H1 (cell line): ENCODE results near the gene SLC8A1. TPM values are rescaled to one million over a fixed set of nuclear protein-coding genes. Genes with fewer than 3 reads are reported as not detected.

Experiments used
- CTCF ChIA-PET: fragments of 300-600 bp; sonication (Branson Sonifier 250); formaldehyde crosslinking; loops from one replicate; lab custom pipeline; 2021; ENCODE audit not compliant: partially characterized antibody; lab: Charles Lee
- POLR2A ChIA-PET: fragments of 300-600 bp; sonication (Branson Sonifier 250); formaldehyde crosslinking; loops from one replicate; lab custom pipeline; 2021; ENCODE audit warnings: inconsistent platforms; ENCODE audit not compliant: partially characterized antibody; lab: Charles Lee
- DNase-seq, 2 experiments: peaks; one replicate each; pipeline versions ENCODE4 v3.0.0 to v3.0.0-alpha.2; 2010 to 2022; ENCODE audit warnings: low spot score in 2 of 2, low read depth in 1 of 2, mixed read lengths in 1 of 2
- FAIRE-seq: peaks from 2 replicates; lab custom pipeline; 2011; peaks lifted over from hg19 to GRCh38; lab: Jason Lieb, UNC
- H2AFZ ChIP-seq: 2 replicates; pipeline ENCODE4 v1.8.1; 2012; ENCODE audit warnings: low read length, inconsistent platforms
- H2AK5ac ChIP-seq: 2 replicates; pipeline ENCODE4 v1.6.1; 2013; ENCODE audit warnings: low read depth, low read length
- H2BK120ac ChIP-seq: replicated peaks from 2 replicates; pipeline ENCODE3; 2013; ENCODE audit warnings: low read depth, low read length, inconsistent platforms
- H2BK12ac ChIP-seq: 2 replicates; pipeline ENCODE4 v1.6.1; 2013; ENCODE audit warnings: low read depth, low read length
- H2BK15ac ChIP-seq: 2 replicates; pipeline ENCODE4 v1.6.1; 2013; ENCODE audit warnings: low read length
- H2BK20ac ChIP-seq: 2 replicates; pipeline ENCODE4 v1.6.1; 2013; ENCODE audit warnings: low read length
- H2BK5ac ChIP-seq: 2 replicates; pipeline ENCODE4 v1.6.1; 2013; ENCODE audit warnings: low read depth, low read length
- H3K14ac ChIP-seq: 2 replicates; pipeline ENCODE4 v1.6.1; 2013; ENCODE audit warnings: inconsistent platforms; ENCODE audit not compliant: insufficient read length
- H3K18ac ChIP-seq: 2 replicates; pipeline ENCODE4 v1.6.1; 2013; ENCODE audit warnings: low read length; ENCODE audit errors: extremely low read depth
- H3K23ac ChIP-seq: 2 replicates; pipeline ENCODE4 v1.6.1; 2013; ENCODE audit warnings: inconsistent platforms; ENCODE audit not compliant: insufficient read length
- H3K23me2 ChIP-seq: 2 replicates; pipeline ENCODE4 v1.6.1; 2013; ENCODE audit warnings: low read depth, low read length
- H3K27ac ChIP-seq: 2 replicates; pipeline ENCODE4 v1.6.1; 2011; ENCODE audit warnings: low read depth, low read length, inconsistent platforms
- H3K27me3 ChIP-seq, 4 experiments: replicated peaks in 1 of 4; 1 replicate in 1 of 4; 2 replicates in 3 of 4; pipeline versions ENCODE4 v1.6.1 to v1.8.1; 2011 to 2013; ENCODE audit warnings: low read length in 3 of 4, mild to moderate bottlenecking in 3 of 4, inconsistent platforms in 2 of 4, mixed read lengths in 2 of 4, moderate library complexity in 1 of 4; ENCODE audit not compliant: control insufficient read depth in 3 of 4, insufficient read depth in 3 of 4; ENCODE audit errors: extremely low read depth in 1 of 4
- H3K36me3 ChIP-seq, 4 experiments: 2 replicates each; pipeline versions ENCODE4 v1.6.1 to v1.8.1; 2011 to 2013; ENCODE audit warnings: mild to moderate bottlenecking in 4 of 4, low read length in 3 of 4, moderate library complexity in 2 of 4, control low read depth in 1 of 4, inconsistent platforms in 1 of 4; ENCODE audit not compliant: insufficient read depth in 4 of 4, control insufficient read depth in 2 of 4
- H3K4ac ChIP-seq: replicated peaks from 2 replicates; pipeline ENCODE3; 2013; ENCODE audit warnings: low read length, low read depth, mixed read lengths, inconsistent platforms; ENCODE audit not compliant: insufficient read length
- H3K4me1 ChIP-seq, 4 experiments: replicated peaks in 1 of 4; 1 replicate in 1 of 4; 2 replicates in 3 of 4; pipeline versions ENCODE4 v1.6.1 to v1.8.1; 2011 to 2013; ENCODE audit warnings: low read length in 3 of 4, inconsistent platforms in 2 of 4, mixed read lengths in 1 of 4; ENCODE audit not compliant: insufficient read depth in 4 of 4, control insufficient read depth in 3 of 4
- H3K4me2 ChIP-seq, 2 experiments: 2 replicates each; pipeline versions ENCODE4 v1.6.1 to v1.8.1; 2011 to 2013; ENCODE audit warnings: low read depth in 2 of 2, low read length in 2 of 2, control low read depth in 1 of 2, inconsistent platforms in 1 of 2, mild to moderate bottlenecking in 1 of 2; ENCODE audit not compliant: insufficient read depth in 1 of 2
- H3K4me3 ChIP-seq, 4 experiments: fragments of 200-600, 300-600 bp in 1 of 4; sonication (generic), shearing (Covaris generic), sonication (Bioruptor Twin) in 1 of 4; 2 replicates each; pipeline versions ENCODE4 v1.5.1 to v1.8.1; 2011 to 2016; ENCODE audit warnings: low read length in 4 of 4, low read depth in 3 of 4, control low read depth in 2 of 4, inconsistent platforms in 2 of 4, mild to moderate bottlenecking in 2 of 4, mixed read lengths in 1 of 4, moderate library complexity in 1 of 4; ENCODE audit not compliant: insufficient read depth in 2 of 4; ENCODE audit errors: extremely low read depth in 1 of 4
- H3K56ac ChIP-seq: replicated peaks from 2 replicates; pipeline ENCODE3; 2013; ENCODE audit warnings: low read depth, mild to moderate bottlenecking, mixed read lengths, low read length, inconsistent platforms; ENCODE audit not compliant: insufficient read length
- H3K79me1 ChIP-seq: 2 replicates; pipeline ENCODE4 v1.6.1; 2013; ENCODE audit warnings: low read depth, low read length, control low read depth
- H3K79me2 ChIP-seq, 2 experiments: 2 replicates each; pipeline versions ENCODE4 v1.6.1 to v1.8.1; 2012 to 2013; ENCODE audit warnings: low read length in 2 of 2, mild to moderate bottlenecking in 2 of 2, inconsistent platforms in 1 of 2; ENCODE audit not compliant: insufficient read depth in 2 of 2, control insufficient read depth in 1 of 2
- H3K9ac ChIP-seq, 4 experiments: replicated peaks in 1 of 4; 1 replicate in 1 of 4; 2 replicates in 3 of 4; pipeline versions ENCODE4 v1.6.1 to v1.8.1; 2011 to 2013; ENCODE audit warnings: low read depth in 3 of 4, low read length in 3 of 4, control low read depth in 2 of 4, mild to moderate bottlenecking in 2 of 4, moderate library complexity in 2 of 4, inconsistent platforms in 1 of 4; ENCODE audit errors: extremely low read depth in 1 of 4
- H3K9me3 ChIP-seq, 2 experiments: 2 replicates each; pipeline versions ENCODE4 v1.6.1 to v1.8.1; 2012 to 2013; ENCODE audit warnings: mild to moderate bottlenecking in 2 of 2, moderate library complexity in 2 of 2, control low read depth in 1 of 2, inconsistent platforms in 1 of 2, low read depth in 1 of 2, low read length in 1 of 2, mixed read lengths in 1 of 2; ENCODE audit not compliant: insufficient read depth in 2 of 2
- H4K20me1 ChIP-seq, 2 experiments: replicated peaks in 1 of 2; 2 replicates each; pipeline versions ENCODE3 to v1.8.1; 2011 to 2013; ENCODE audit warnings: inconsistent platforms in 2 of 2, low read length in 2 of 2, mild to moderate bottlenecking in 1 of 2; ENCODE audit not compliant: insufficient read depth in 2 of 2, control insufficient read depth in 1 of 2
- H4K5ac ChIP-seq: 2 replicates; pipeline ENCODE4 v1.6.1; 2013; ENCODE audit warnings: low read length, low read depth, mixed read lengths, inconsistent platforms; ENCODE audit not compliant: insufficient read length
- H4K8ac ChIP-seq: 2 replicates; pipeline ENCODE4 v1.8.0; 2013; ENCODE audit warnings: mild to moderate bottlenecking, moderate library complexity, low read length, inconsistent platforms; ENCODE audit not compliant: insufficient read depth; ENCODE audit errors: extremely low read depth
- H4K91ac ChIP-seq: replicated peaks from 2 replicates; pipeline ENCODE3; 2013; ENCODE audit warnings: low read length, mixed read lengths, inconsistent platforms; ENCODE audit not compliant: insufficient read length
- RNF2 ChIP-seq: fragments of 200-900, 300-1000 bp; sonication (generic); IDR thresholded peaks from 2 replicates; pipeline ENCODE4 v1.7.1; 2016; ENCODE audit warnings: borderline replicate concordance, low read depth, mild to moderate bottlenecking, antibody characterized with exemption, low read length; ENCODE audit not compliant: poor library complexity, severe bottlenecking; ENCODE audit errors: missing control alignments
- TBP ChIP-seq: IDR thresholded peaks from 2 replicates; pipeline ENCODE4 v1.6.1; 2011; ENCODE audit warnings: low read depth, low read length, improper control_type of control experiment
- WGBS, 2 experiments: shearing (Covaris generic) in 1 of 2; methylation state at CpG; one replicate each; pipeline versions ENCODE4 v1.1.6 to v1.1.7; 2013 to 2015; ENCODE audit warnings: low lambda C conversion rate in 2 of 2, mixed read lengths in 2 of 2, inconsistent platforms in 1 of 2, low coverage in 1 of 2, missing lambda C conversion rate in 1 of 2; ENCODE audit not compliant: insufficient replicate concordance in 2 of 2, insufficient coverage in 1 of 2, insufficient read length in 1 of 2; ENCODE audit errors: extremely low coverage in 1 of 2, missing lambda C conversion rate in 1 of 2; 5-methylcytosine and 5-hydroxymethylcytosine counted together
- polyA plus RNA-seq, 7 experiments: library from polyadenylated mRNA; depleted of rRNA in 3 of 7; stranded (reverse) in 5 of 7; unstranded in 2 of 7; fragments of >200 nt in 5 of 7; fragments of 200-250 nt in 2 of 7; gene quantifications; 1 replicate in 5 of 7; 2 replicates in 1 of 7; 4 replicates in 1 of 7; pipeline versions ENCODE4 v1.2.1 to v1.2.3, GENCODE V29; 2011 to 2013; ENCODE audit warnings: missing spikeins in 2 of 7, mixed read lengths in 2 of 7
- total RNA-seq: library from RNA; stranded (reverse); fragmentation: NEBNext Ultra II Directional; extraction: Animal tissue kit (Norgen Biotek cat#: 25700); gene quantifications from 2 replicates; pipeline ENCODE4 v1.2.1, GENCODE V29; 2021
- TF ChIP-seq, protein P1 (sequence below): IDR thresholded peaks from 2 replicates; pipeline ENCODE4 v1.6.1; 2012; ENCODE audit warnings: inconsistent platforms

Gene SLC8A1
- total and polyA plus RNA-seq, 2 of the 8 experiments (the other 6 are each of a cell fraction or from before 2014, with no cell fraction given) = 0.68 to 3.6 TPM

DNA sequence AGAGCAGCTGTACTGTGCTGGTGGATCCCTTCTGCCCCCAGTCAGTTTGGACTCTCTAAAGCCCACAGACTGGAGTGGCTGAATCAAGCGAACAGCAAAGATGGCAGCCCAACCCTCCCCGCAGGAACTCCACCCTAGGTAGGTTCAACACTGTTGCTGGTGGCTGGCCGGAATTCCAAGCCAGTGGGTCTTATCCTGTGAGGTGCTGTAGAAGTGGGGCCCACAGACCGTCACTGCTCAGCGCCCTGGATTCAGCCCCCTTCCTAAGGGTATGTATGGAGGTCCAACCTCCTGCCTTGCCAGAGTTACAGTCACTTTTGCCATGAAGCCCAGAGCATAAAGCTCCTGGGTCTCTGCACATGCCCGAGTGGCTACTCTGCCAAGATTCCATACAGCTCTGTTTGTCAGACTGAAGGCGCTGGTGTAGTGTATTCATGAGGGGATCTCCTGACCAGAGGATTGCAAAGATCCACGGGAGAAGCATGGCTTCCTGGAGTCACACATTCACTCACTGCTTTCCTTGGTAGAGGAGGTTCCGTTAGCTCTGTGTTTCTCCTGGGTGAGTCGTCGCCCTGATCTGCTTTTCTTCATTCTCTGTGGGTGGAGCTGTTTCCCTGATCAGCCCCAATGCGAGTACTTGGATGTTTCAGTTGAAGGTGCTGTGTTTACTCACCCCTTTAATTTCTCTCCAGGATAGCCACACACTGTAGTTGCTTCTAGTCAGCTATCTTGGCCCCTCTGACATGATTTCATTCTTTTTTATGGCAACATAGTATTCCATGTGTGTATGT lies 379.3 kb downstream of the SLC8A1 start:
- no peak overlapping the region for H3K14ac ChIP-seq
- H4K8ac ChIP-seq = no peak overlapping the region
- no peak overlapping the region for H3K23ac ChIP-seq
- no peak overlapping the region for H3K4me3 ChIP-seq
- no peaks in the 10 kb centered on the region for H3K36me3 ChIP-seq
- H2AFZ ChIP-seq = peak overlapping the region; percentile 70; the same call in 1 of the 2 replicates
- CTCF ChIA-PET = interaction anchor here (0.8 to 1.7 kb wide), 3 partner anchors 11 to 109 kb away, joined by 4 to 5 read pairs (median 4); no protein-coding TSS in a partner anchor
- WGBS, 2 experiments = 94% methylated on average over 12 of the region's 12 CpGs; no CpG with 5 or more reads in 1 of the 2 experiments
- H4K5ac ChIP-seq = no peak overlapping the region
- no peak overlapping the region for H3K56ac ChIP-seq
- H3K79me1 ChIP-seq = no peaks in the 10 kb centered on the region
- H3K27ac ChIP-seq = no peak overlapping the region
- H3K4me2 ChIP-seq = no peak overlapping the region
- POLR2A ChIA-PET = no interaction called here
- no peaks in the 10 kb centered on the region; a peak in 1 of 4 replicates for H3K9me3 ChIP-seq
- no peaks in the 10 kb centered on the region for H3K79me2 ChIP-seq
- H2BK20ac ChIP-seq = no peak overlapping the region
- no peaks in the 10 kb centered on the region for H3K27me3 ChIP-seq
- H2BK5ac ChIP-seq = no peak overlapping the region
- no peaks in the 10 kb centered on the region for H3K23me2 ChIP-seq
- no peak overlapping the region for H4K91ac ChIP-seq
- TF ChIP-seq TBP (no peak), RNF2 (no peak)
- TF ChIP-seq, protein P1, sequence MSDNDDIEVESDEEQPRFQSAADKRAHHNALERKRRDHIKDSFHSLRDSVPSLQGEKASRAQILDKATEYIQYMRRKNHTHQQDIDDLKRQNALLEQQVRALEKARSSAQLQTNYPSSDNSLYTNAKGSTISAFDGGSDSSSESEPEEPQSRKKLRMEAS = no peak
- no peak overlapping the region for H2BK12ac ChIP-seq
- H2AK5ac ChIP-seq = no peak overlapping the region
- no peak overlapping the region for H3K9ac ChIP-seq
- no peaks in the 10 kb centered on the region for H4K20me1 ChIP-seq
- FAIRE-seq (no peak), DNase-seq (no peak)
- no peaks in the 10 kb centered on the region for H3K4me1 ChIP-seq
- H3K4ac ChIP-seq = no peak overlapping the region
- H3K18ac ChIP-seq = no peak overlapping the region
- no peak overlapping the region for H2BK15ac ChIP-seq
- no peak overlapping the region for H2BK120ac ChIP-seq
